ENCODE results near the gene SCN1B. TPM values are rescaled to one million over a fixed set of nuclear protein-coding genes. Genes with fewer than 3 reads are reported as not detected.
A peak's percentile ranks its signal among the peaks of the same experiment; 100 is the strongest.

SCN1B gene
- polyA plus RNA-seq, 1 donor from 2014 or later: 1.5 TPM

DNA sequence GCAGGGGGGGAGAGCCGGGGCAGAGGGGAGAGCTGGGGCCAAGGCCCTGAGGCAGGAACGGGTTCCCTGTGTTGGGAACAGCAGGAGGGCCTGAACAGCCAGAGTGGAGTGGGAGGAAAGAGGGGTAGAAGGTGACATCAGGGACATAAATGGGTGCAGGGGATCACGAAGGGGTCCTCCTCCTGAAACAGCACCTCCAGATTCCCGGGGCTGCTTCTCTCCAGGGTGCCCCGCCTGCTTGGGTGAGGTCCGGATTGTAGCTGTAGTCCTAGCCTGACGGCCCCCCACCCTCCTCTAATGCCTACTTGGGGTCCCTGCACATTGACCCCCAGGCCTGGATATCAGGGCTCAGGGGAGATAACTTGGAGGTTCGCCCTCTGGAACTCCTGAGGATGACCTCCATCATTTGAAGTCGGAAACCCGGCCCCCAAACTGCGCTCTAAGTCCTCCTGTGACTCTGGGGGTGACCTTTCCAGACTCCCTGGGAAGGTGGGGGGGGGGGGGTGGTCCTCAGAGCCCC is 473 bp upstream of the SCN1B start:
- Histone ChIP-seq H3K4me3 (ENCODE audit: low read length) (peak overlapping the region; percentile 62), H3K36me3 (ENCODE audit: insufficient read depth, low read length) (no peaks in the 10 kb centered on the region), H3K4me2 (ENCODE audit: low read length) (no peak overlapping the region), H3K9me3 (ENCODE audit: low read length) (no peaks in the 10 kb centered on the region), H3K9me2 (ENCODE audit: insufficient read depth, low read length) (no peaks in the 10 kb centered on the region), H4K20me1 (ENCODE audit: insufficient read depth) (no peaks in the 10 kb centered on the region), H3K79me2 (replicated peaks; ENCODE audit: insufficient read depth, low read length) (no peaks in the 10 kb centered on the region), H3F3A (ENCODE audit: insufficient read depth, low read length, poor library complexity, severe bottlenecking) (no peaks in the 10 kb centered on the region), H3K27ac (ENCODE audit: low read length) (no peak overlapping the region), H2AFZ (ENCODE audit: low read depth, low read length) (no peak overlapping the region), H3K27me3 (ENCODE audit: insufficient read depth, low read depth, low read length) (peaks cover 25% of the 10 kb centered on the region), H3K9ac (ENCODE audit: low read length) (peak overlapping the region; percentile 49)
- TF ChIP-seq EP300 (conservative IDR thresholded peaks at IDR 0.05; ENCODE audit: poor library complexity, severe bottlenecking) (no peak), POLR2AphosphoS5 (IDR thresholded peaks at IDR 0.05) (no peak), SMC3 (conservative IDR thresholded peaks at IDR 0.05; ENCODE audit: poor library complexity) (no peak), MXI1 (conservative IDR thresholded peaks at IDR 0.05; ENCODE audit: poor library complexity, severe bottlenecking) (no peak), TAF1 (IDR thresholded peaks at IDR 0.05; ENCODE audit: low read depth) (no peak), RAD21 (conservative IDR thresholded peaks at IDR 0.05) (no peak), EZH2 (IDR thresholded peaks at IDR 0.05; ENCODE audit: borderline replicate concordance, insufficient read depth, low read length, poor library complexity, severe bottlenecking) (no peak)
- TF ChIP-seq, protein P1, sequence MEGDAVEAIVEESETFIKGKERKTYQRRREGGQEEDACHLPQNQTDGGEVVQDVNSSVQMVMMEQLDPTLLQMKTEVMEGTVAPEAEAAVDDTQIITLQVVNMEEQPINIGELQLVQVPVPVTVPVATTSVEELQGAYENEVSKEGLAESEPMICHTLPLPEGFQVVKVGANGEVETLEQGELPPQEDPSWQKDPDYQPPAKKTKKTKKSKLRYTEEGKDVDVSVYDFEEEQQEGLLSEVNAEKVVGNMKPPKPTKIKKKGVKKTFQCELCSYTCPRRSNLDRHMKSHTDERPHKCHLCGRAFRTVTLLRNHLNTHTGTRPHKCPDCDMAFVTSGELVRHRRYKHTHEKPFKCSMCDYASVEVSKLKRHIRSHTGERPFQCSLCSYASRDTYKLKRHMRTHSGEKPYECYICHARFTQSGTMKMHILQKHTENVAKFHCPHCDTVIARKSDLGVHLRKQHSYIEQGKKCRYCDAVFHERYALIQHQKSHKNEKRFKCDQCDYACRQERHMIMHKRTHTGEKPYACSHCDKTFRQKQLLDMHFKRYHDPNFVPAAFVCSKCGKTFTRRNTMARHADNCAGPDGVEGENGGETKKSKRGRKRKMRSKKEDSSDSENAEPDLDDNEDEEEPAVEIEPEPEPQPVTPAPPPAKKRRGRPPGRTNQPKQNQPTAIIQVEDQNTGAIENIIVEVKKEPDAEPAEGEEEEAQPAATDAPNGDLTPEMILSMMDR (IDR thresholded peaks at IDR 0.05; ENCODE audit: poor library complexity, severe bottlenecking): no peak
- TF ChIP-seq, protein P2, sequence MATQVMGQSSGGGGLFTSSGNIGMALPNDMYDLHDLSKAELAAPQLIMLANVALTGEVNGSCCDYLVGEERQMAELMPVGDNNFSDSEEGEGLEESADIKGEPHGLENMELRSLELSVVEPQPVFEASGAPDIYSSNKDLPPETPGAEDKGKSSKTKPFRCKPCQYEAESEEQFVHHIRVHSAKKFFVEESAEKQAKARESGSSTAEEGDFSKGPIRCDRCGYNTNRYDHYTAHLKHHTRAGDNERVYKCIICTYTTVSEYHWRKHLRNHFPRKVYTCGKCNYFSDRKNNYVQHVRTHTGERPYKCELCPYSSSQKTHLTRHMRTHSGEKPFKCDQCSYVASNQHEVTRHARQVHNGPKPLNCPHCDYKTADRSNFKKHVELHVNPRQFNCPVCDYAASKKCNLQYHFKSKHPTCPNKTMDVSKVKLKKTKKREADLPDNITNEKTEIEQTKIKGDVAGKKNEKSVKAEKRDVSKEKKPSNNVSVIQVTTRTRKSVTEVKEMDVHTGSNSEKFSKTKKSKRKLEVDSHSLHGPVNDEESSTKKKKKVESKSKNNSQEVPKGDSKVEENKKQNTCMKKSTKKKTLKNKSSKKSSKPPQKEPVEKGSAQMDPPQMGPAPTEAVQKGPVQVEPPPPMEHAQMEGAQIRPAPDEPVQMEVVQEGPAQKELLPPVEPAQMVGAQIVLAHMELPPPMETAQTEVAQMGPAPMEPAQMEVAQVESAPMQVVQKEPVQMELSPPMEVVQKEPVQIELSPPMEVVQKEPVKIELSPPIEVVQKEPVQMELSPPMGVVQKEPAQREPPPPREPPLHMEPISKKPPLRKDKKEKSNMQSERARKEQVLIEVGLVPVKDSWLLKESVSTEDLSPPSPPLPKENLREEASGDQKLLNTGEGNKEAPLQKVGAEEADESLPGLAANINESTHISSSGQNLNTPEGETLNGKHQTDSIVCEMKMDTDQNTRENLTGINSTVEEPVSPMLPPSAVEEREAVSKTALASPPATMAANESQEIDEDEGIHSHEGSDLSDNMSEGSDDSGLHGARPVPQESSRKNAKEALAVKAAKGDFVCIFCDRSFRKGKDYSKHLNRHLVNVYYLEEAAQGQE (IDR thresholded peaks at IDR 0.05; ENCODE audit: borderline replicate concordance): no peak

DNA sequence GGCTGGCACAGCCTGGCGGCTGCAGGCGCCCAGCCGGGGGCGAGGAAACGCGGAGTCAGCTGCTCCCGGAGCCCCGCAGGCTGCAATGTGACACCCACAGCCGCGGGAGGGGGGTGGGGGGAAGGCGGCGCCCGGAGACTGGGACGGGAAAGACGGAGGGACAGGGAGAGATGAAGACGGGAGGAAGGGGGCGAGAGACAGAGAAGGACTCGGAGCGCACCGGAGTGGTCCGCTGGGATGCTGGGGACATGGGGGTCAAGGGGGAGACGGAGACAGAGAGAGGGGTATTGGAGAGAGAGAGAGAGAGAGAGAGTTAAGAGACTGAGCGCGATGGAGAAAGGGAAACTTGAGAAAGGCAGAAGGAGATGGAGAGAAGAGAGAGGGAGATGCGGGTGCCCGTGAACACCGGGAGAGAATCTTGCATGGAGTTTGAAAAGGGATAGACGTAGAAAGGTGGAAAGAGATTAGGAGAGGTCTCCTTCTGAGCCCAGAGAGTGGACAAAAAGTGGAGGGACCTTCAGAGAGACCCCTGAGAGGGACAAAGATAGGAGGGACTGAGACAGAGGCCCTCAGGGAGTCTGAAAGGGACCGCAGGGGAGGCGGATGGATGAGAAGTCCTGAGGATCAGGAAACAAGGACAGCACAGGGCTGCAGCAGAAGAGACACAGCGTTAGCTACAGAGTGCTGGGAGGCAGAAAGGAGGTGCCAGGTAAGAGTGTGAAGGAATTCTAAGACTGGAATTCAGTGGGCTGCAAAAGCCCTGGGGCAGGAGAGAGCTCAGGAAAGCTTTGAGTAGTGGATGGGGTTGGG is 1.0 kb downstream of the SCN1B start:
- Histone ChIP-seq H2AFZ (ENCODE audit: low read depth, low read length) (peak overlapping the region; percentile 27), H3K27ac (ENCODE audit: low read length) (no peak overlapping the region)

More for the DNA sequence above, 1.0 kb downstream of the SCN1B start:
- peak overlapping the region; percentile 59 for H3K4me2 ChIP-seq (ENCODE audit: low read length)
- H3F3A ChIP-seq (ENCODE audit: insufficient read depth, low read length, poor library complexity, severe bottlenecking): no peaks in the 10 kb centered on the region
- peak overlapping the region; percentile 73 for H3K4me3 ChIP-seq (ENCODE audit: low read length)
- no peaks in the 10 kb centered on the region for H3K9me3 ChIP-seq (ENCODE audit: low read length)
- H3K27me3 ChIP-seq (ENCODE audit: insufficient read depth, low read depth, low read length): peaks cover 25% of the 10 kb centered on the region
- TF ChIP-seq MXI1 (conservative IDR thresholded peaks at IDR 0.05; ENCODE audit: poor library complexity, severe bottlenecking): no peak
- no peaks in the 10 kb centered on the region for H3K36me3 ChIP-seq (ENCODE audit: insufficient read depth, low read length)
- H4K20me1 ChIP-seq (ENCODE audit: insufficient read depth): no peaks in the 10 kb centered on the region
- H3K9me2 ChIP-seq (ENCODE audit: insufficient read depth, low read length): no peaks in the 10 kb centered on the region
- no peaks in the 10 kb centered on the region for H3K79me2 ChIP-seq (replicated peaks; ENCODE audit: insufficient read depth, low read length)
- H3K9ac ChIP-seq (ENCODE audit: low read length): peak overlapping the region; percentile 45

Data from neural cell (in vitro differentiated cells).